Measurements from ENCODE around the gene KIAA0586. TPM values are rescaled to one million over a fixed set of nuclear protein-coding genes. Genes with fewer than 3 reads are reported as not detected.

The KIAA0586 gene
- total and polyA plus RNA-seq, 8 donors, result 1.7 to 39.1 (median 13.9) TPM

- no peak for TF ChIP-seq POLR2A (IDR thresholded peaks at IDR 0.05)
- no peak for TF ChIP-seq POLR2AphosphoS5 (IDR thresholded peaks at IDR 0.05)
- TF ChIP-seq EP300 (IDR thresholded peaks at IDR 0.05), result no peak
- TF ChIP-seq CTCF (IDR thresholded peaks at IDR 0.05), result no peak
- H3K27ac ChIP-seq, result no peak overlapping the region
- no peaks in the 10 kb centered on the region for H3K36me3 ChIP-seq
- H3K4me3 ChIP-seq, result no peak overlapping the region
- DNase-seq, result no peak
- no peaks in the 10 kb centered on the region for H3K4me1 ChIP-seq
- intact Hi-C loops (cut with DNase I; ENCODE audit: low total_unique reads), result no loop called here
- no peaks in the 10 kb centered on the region for H3K9me3 ChIP-seq
- no peaks in the 10 kb centered on the region for H3K27me3 ChIP-seq
These were observed 128.1 kb downstream of the KIAA0586 start for GRCh38 chr14:58555647-58556046.

- H3K36me3 ChIP-seq, result no peaks in the 10 kb centered on the region
- no peaks in the 10 kb centered on the region for H3K9me3 ChIP-seq
- H3K27ac ChIP-seq, result no peak overlapping the region
- intact Hi-C loops (cut with DNase I; ENCODE audit: low total_unique reads), result no loop called here
- DNase-seq, result no peak
- H3K4me3 ChIP-seq, result no peak overlapping the region
- 86 to 98% (median 95%) methylated on average over 4 of the region's 4 CpGs for WGBS, 5 donors
- no peaks in the 10 kb centered on the region for H3K4me1 ChIP-seq
- TF ChIP-seq POLR2AphosphoS5 (IDR thresholded peaks at IDR 0.05) (no peak), EP300 (IDR thresholded peaks at IDR 0.05) (no peak), POLR2A (IDR thresholded peaks at IDR 0.05) (no peak), CTCF (IDR thresholded peaks at IDR 0.05) (no peak)
- no peaks in the 10 kb centered on the region for H3K27me3 ChIP-seq
These were observed 129.7 kb downstream of the KIAA0586 start for GRCh38 chr14:58557242-58557641.

GRCh38 chr14:58560208-58560607 is 132.7 kb downstream of the KIAA0586 start:
- Histone ChIP-seq H3K9me3 (no peaks in the 10 kb centered on the region), H3K27me3 (no peaks in the 10 kb centered on the region), H3K36me3 (no peaks in the 10 kb centered on the region), H3K27ac (no peak overlapping the region), H3K4me1 (no peaks in the 10 kb centered on the region), H3K4me3 (no peak overlapping the region)
- 36 to 66% (median 57%) methylated on average over 3 of the region's 3 CpGs for WGBS, 5 donors
- TF ChIP-seq CTCF (IDR thresholded peaks at IDR 0.05) (no peak), POLR2A (IDR thresholded peaks at IDR 0.05) (no peak), EP300 (IDR thresholded peaks at IDR 0.05) (no peak), POLR2AphosphoS5 (IDR thresholded peaks at IDR 0.05) (no peak)
- DNase-seq, result peak in 1 of 2 donors; percentile 48
- intact Hi-C loops (cut with DNase I; ENCODE audit: low total_unique reads), result no loop called here

- Histone ChIP-seq H3K27me3 (no peaks in the 10 kb centered on the region), H3K4me3 (no peak overlapping the region), H3K36me3 (no peaks in the 10 kb centered on the region), H3K4me1 (no peaks in the 10 kb centered on the region), H3K9me3 (no peaks in the 10 kb centered on the region), H3K27ac (no peak overlapping the region)
- 49 to 95% (median 86%) methylated on average over 2 of the region's 2 CpGs for WGBS, 5 donors
- TF ChIP-seq POLR2A (IDR thresholded peaks at IDR 0.05) (no peak), POLR2AphosphoS5 (IDR thresholded peaks at IDR 0.05) (no peak), EP300 (IDR thresholded peaks at IDR 0.05) (no peak), CTCF (IDR thresholded peaks at IDR 0.05) (no peak)
- peak in 1 of 2 donors; percentile 18 for DNase-seq
- intact Hi-C loops (cut with DNase I; ENCODE audit: low total_unique reads), result no loop called here
These were observed 134.6 kb downstream of the KIAA0586 start for GRCh38 chr14:58562141-58562540.
